Fibroblast of mammary gland (primary cell): ENCODE results near the gene SETBP1.

ENCODE experiments used
- DNase-seq: peaks from one replicate; pipeline ENCODE4 v3.0.0-alpha.2; 2010; ENCODE audit warnings: low read depth
- H3K4me3 ChIP-seq: 2 replicates; pipeline ENCODE4 v1.5.1; 2011; ENCODE audit warnings: low read depth, mild to moderate bottlenecking, low read length, moderate library complexity; ENCODE audit not compliant: control insufficient read depth
- TF ChIP-seq, protein P1 (sequence below): conservative IDR thresholded peaks from 2 replicates; pipeline ENCODE4 v1.5.1; 2011; ENCODE audit warnings: low read depth, low read length, inconsistent platforms; ENCODE audit not compliant: control insufficient read depth, insufficient read depth

The SETBP1 gene

GRCh38 chr18:45102863-45103262 is 422.2 kb downstream of the SETBP1 start:
- no peak overlapping the region for H3K4me3 ChIP-seq
- TF ChIP-seq, protein P1, sequence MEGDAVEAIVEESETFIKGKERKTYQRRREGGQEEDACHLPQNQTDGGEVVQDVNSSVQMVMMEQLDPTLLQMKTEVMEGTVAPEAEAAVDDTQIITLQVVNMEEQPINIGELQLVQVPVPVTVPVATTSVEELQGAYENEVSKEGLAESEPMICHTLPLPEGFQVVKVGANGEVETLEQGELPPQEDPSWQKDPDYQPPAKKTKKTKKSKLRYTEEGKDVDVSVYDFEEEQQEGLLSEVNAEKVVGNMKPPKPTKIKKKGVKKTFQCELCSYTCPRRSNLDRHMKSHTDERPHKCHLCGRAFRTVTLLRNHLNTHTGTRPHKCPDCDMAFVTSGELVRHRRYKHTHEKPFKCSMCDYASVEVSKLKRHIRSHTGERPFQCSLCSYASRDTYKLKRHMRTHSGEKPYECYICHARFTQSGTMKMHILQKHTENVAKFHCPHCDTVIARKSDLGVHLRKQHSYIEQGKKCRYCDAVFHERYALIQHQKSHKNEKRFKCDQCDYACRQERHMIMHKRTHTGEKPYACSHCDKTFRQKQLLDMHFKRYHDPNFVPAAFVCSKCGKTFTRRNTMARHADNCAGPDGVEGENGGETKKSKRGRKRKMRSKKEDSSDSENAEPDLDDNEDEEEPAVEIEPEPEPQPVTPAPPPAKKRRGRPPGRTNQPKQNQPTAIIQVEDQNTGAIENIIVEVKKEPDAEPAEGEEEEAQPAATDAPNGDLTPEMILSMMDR: no peak
- DNase-seq: no peak

- TF ChIP-seq, protein P1: no peak
- DNase-seq: no peak
- H3K4me3 ChIP-seq: no peak overlapping the region
These were observed 422.8 kb downstream of the SETBP1 start for GRCh38 chr18:45103319-45104048.

DNA sequence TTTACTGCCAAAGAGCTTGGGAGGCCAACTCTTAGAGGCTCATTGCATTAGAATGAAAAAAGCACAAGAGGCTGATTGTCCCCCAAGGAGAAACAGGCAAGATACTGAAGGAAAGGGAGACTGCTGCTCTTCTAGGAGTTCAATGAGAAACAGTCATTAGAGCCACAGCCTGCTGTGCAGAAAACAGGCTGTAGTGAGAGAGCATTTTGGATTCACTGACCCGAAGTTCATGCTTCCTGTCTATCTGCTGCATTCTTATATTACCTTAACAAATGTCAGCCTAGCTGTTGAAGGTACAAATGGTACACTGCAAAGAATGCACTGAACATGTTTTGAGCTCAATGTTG is 423.3 kb downstream of the SETBP1 start:
- H3K4me3 ChIP-seq: no peak overlapping the region
- DNase-seq: no peak
- TF ChIP-seq, protein P1: no peak

DNA sequence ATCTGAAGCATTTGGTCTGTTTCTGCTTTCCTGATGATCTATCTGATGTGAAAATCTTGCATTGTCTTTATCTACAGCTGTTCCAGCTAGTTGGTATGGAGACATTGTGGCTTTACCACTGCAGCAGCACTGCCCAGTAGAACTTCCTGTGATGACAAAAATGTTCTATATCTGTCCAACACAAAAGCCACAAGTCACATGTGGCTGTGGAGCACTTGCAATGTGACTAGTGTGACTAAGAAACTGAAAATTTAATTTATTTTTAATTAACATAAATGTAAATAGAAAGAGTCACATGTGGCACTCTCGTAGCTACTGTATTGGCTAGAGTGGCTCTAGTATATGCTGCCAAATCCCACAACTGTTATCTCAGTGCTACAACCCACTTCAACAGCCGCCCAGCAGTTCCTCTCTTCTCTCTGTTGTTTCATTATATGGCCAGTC is 425.7 kb downstream of the SETBP1 start:
- H3K4me3 ChIP-seq: no peak overlapping the region
- peak; percentile 51 for DNase-seq
- TF ChIP-seq, protein P1: no peak

DNA sequence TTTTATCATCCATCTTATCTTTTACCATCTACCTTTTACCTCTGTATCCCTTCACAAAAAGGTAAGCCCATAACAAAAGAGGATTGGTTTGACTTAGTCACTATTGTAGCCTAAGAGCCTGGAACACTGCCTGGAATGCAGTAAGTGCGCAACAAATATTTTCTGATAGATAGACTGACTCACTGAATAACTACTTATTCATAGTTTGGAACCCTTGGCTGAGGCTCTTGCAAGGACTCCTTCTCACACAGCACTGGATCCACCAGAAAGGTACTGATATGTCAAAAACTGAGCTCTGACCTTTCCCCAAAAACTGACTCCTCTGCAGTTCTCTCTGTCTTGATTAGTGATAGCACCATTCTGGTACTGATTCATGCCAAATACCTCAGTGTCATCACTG is 426.7 kb downstream of the SETBP1 start:
- TF ChIP-seq, protein P1: no peak
- DNase-seq: peak; percentile 89
- no peak overlapping the region for H3K4me3 ChIP-seq

GRCh38 chr18:45108754-45109153 is 428.1 kb downstream of the SETBP1 start:
- no peak for DNase-seq
- no peak overlapping the region for H3K4me3 ChIP-seq
- TF ChIP-seq, protein P1: no peak
